ENCODE measurements around the gene TTC22.

The TTC22 gene

GRCh38 chr1:54792686-54793282 is 8.3 kb downstream of the TTC22 start:
- in situ Hi-C loops (cut with MboI; ENCODE audit: low sequenced_read_pairs): loop anchor here (25.0 kb wide), 1 partner anchor 730 kb away; the partner anchor contains the start of genes TCEANC2 and TMEM59

- in situ Hi-C loops (cut with MboI; ENCODE audit: low sequenced_read_pairs): loop anchor here (25.0 kb wide), 1 partner anchor 730 kb away; the partner anchor contains the start of genes TCEANC2 and TMEM59
Observed at GRCh38 chr1:54791880-54792522, 9.1 kb downstream of the TTC22 start.

DNA sequence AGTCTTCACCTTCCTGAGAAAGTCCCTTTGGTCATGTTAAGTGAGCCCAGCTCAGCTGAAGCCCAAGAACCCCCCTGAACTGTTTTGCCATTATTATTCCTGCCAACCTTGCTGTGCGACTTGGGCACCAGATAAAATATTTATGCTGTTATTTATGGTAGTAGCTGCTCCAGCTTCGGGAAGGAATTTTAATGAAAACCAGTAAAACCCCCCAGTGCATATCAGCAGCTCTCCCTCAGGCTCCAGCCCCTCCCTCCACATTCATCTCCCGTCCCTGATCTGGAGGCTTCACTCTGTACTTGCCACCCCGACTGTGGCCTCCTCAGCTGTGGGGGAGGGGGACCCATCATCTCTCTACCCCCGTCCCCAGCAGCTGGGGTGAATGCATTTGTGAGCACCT is 12.7 kb downstream of the TTC22 start:
- in situ Hi-C loops (cut with MboI; ENCODE audit: low sequenced_read_pairs): loop anchor here (25.0 kb wide), 1 partner anchor 726 kb away; the partner anchor contains the start of genes TCEANC2 and TMEM59

GRCh38 chr1:54787604-54788003 is 13.5 kb downstream of the TTC22 start:
- in situ Hi-C loops (cut with MboI; ENCODE audit: low sequenced_read_pairs): loop anchor here (25.0 kb wide), 1 partner anchor 725 kb away; the partner anchor contains the start of genes TCEANC2 and TMEM59

GRCh38 chr1:54786778-54787177 is 14.3 kb downstream of the TTC22 start:
- in situ Hi-C loops (cut with MboI; ENCODE audit: low sequenced_read_pairs): loop anchor here (25.0 kb wide), 1 partner anchor 724 kb away; the partner anchor contains the start of genes TCEANC2 and TMEM59

- in situ Hi-C loops (cut with MboI; ENCODE audit: low sequenced_read_pairs): loop anchor here (25.0 kb wide), 1 partner anchor 722 kb away; the partner anchor contains the start of genes TCEANC2 and TMEM59
Observed at GRCh38 chr1:54784066-54784465, 17.1 kb downstream of the TTC22 start.

GRCh38 chr1:54782588-54782987 is 18.5 kb downstream of the TTC22 start:
- in situ Hi-C loops (cut with MboI; ENCODE audit: low sequenced_read_pairs): loop anchor here (25.0 kb wide), 1 partner anchor 720 kb away; the partner anchor contains the start of genes TCEANC2 and TMEM59

- in situ Hi-C loops (cut with MboI; ENCODE audit: low sequenced_read_pairs): loop anchor here (25.0 kb wide), 1 partner anchor 720 kb away; the partner anchor contains the start of genes TCEANC2 and TMEM59
Observed at GRCh38 chr1:54782156-54782555, 19.0 kb downstream of the TTC22 start.

DNA sequence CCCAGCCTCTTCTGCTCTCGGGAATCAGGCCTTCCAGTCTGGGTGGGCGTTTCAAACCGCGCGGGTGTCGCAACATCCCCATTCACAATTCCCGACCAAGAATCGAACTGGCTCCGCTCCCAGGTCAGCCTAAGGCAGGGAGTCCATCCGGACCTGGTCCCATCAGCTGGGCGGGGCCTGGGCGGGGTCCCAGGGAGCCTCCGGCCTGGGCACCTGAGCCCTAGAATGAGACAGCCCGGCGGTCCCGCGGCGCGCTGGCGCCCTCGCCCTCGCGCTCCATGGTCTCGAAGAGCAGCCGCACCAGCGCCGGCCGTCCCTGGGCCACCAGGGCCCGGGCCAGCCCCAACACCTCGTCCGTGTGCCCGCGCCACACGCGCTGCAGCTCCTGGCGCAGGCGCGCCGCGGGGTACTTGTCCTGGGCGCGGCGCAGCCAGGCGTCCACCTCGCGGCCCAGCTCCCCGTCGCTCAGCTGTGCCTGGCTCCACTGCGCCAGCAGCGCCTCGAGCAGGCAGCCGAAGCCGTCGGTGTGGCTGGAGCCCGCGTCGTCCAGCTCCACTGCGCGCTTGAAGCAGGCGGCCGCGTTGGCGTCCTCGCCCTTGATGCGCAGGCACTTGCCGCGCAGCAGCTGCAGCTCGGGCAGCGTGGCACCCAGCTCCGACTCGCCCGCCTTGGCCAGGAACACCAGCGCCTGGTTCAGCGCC is 19.9 kb downstream of the TTC22 start:
- in situ Hi-C loops (cut with MboI; ENCODE audit: low sequenced_read_pairs): loop anchor here (25.0 kb wide), 1 partner anchor 719 kb away; the partner anchor contains the start of genes TCEANC2 and TMEM59

DNA sequence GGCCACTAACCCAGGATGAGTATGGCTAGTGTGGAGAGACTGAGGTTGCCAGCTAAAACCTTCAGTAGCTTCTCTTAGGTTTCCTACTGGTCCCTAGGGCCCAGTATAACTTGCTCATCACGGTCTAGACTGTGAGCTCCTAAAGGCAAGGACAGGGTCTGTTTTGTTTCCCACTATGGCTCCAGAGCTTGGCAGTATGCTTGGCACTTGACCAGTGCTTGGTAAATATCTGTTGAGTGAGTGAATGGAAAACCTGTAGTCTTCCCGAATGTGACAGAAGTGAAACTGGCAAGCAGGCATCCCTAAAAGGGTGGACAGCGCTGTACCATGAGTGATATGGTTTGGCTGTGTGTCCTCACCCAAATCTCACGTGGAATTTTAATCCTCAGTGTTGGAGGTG is 23.7 kb downstream of the TTC22 start:
- in situ Hi-C loops (cut with MboI; ENCODE audit: low sequenced_read_pairs): loop anchor here (25.0 kb wide), 1 partner anchor 715 kb away; the partner anchor contains the start of genes TCEANC2 and TMEM59

- in situ Hi-C loops (cut with MboI; ENCODE audit: low sequenced_read_pairs): loop anchor here (25.0 kb wide), 1 partner anchor 715 kb away; the partner anchor contains the start of genes TCEANC2 and TMEM59
Observed at GRCh38 chr1:54777011-54777410, 24.1 kb downstream of the TTC22 start.

- in situ Hi-C loops (cut with MboI; ENCODE audit: low sequenced_read_pairs): loop anchor here (25.0 kb wide), 1 partner anchor 714 kb away; the partner anchor contains the start of genes TCEANC2 and TMEM59
Observed at GRCh38 chr1:54775828-54776721, 25.0 kb downstream of the TTC22 start.

DNA sequence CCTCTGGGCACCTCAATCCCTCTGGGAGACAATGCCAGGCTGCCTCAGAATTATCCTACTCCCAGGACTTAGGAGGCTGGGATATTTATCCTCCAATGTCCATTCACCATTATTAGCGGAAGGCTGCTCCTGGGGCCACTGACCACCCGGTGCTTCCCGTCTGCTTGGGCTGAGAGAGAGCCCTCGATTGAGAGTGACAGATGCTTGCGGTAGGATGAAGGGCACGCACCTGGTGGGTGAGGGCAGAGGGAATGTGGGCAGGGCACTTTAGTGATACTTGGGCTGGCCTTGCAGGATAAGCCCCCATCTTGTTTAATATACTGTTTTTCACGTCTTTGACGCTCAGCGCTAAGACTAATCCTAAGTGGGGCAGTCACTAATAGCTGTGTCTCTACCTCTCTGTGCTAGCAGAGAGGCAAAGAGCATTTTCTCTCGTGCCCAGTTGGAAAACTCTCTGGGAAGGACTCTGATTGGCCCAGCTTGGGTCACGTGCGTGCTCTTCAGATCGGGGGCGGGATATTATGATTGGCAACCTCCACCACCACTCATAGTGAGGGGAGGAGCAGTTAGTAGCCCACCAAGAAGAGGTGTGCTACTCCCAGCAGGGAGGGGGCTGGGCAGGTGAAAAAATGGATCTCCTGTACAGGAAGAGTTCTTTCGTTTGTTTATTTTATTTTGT is 26.2 kb downstream of the TTC22 start:
- in situ Hi-C loops (cut with MboI; ENCODE audit: low sequenced_read_pairs): loop anchor here (25.0 kb wide), 1 partner anchor 713 kb away; the partner anchor contains the start of genes TCEANC2 and TMEM59

GRCh38 chr1:54772951-54773350 is 28.2 kb downstream of the TTC22 start:
- in situ Hi-C loops (cut with MboI; ENCODE audit: low sequenced_read_pairs): no loop called here

GRCh38 chr1:54768093-54768492 is 33.0 kb downstream of the TTC22 start:
- in situ Hi-C loops (cut with MboI; ENCODE audit: low sequenced_read_pairs): no loop called here

GRCh38 chr1:54767526-54767925 is 33.6 kb downstream of the TTC22 start:
- in situ Hi-C loops (cut with MboI; ENCODE audit: low sequenced_read_pairs): no loop called here

DNA sequence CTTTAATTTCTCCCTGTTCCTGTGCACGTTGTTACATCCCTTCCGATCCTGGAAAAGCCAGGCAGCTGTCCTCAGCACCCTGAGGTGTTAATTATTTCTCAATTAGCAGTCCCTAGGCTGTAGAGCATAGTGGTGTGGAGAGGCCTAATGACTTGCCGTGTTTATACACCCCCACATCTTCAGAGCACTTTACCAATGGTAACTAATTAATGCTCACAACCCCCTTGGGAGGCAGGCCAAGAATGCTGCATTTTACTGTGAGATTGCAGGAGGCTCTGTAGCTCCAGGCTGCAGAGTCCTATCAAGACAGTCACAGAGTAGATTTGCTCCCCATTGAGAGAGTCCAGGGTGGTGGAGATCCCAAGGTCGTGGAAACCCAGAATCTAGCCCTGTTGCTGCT is 34.4 kb downstream of the TTC22 start:
- in situ Hi-C loops (cut with MboI; ENCODE audit: low sequenced_read_pairs): no loop called here

DNA sequence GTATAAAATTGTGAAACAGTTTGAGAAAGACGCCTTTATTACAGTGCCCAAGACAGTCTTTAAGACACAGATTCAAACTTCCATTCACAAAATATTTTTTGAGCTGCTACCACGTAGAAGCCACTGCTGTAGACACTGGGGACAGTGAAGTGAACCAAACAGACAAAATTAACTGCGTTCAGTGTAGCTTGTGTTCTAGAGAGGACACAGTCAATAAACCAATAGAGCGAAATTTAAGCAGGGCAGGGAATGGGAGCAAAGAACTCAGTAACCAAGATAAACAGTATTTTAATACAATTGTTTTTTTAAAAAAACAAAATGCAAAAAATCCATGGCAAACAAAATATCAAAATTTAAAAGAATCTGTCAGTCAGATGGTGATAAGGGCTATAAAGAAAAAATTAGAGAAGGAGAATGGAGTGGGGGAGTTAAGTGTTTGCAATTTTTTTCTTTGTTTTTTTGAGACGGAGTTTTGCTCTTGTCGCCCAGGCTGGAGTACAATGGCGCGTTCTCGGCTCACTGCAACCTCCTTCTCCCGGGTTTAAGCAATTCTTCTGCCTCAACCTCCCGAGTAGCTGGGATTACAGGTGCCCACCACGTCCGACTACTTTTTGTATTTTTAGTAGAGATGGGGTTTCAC is 36.1 kb downstream of the TTC22 start:
- in situ Hi-C loops (cut with MboI; ENCODE audit: low sequenced_read_pairs): no loop called here

All from HL-60/S4 treated with phorbol 12-myristate 13-acetate at 8.2 ng/mL for 4 days and 3 days (cell line).